HG03469 (cell line): ENCODE measurements around the gene ATXN7.

ENCODE experiments used
- ATAC-seq: cut with Tn5 transposase; IDR thresholded peaks from one replicate; pipeline ENCODE4 v1.9.1; 2021; ENCODE audit warnings: mild to moderate bottlenecking, moderate library complexity, moderate number of reproducible peaks; ENCODE audit not compliant: unreplicated experiment

The ATXN7 gene

GRCh38 chr3:64039981-64040733 lies 176.5 kb downstream of the ATXN7 start:
- ATAC-seq = no peak

GRCh38 chr3:64042952-64043351 lies 179.3 kb downstream of the ATXN7 start:
- no peak for ATAC-seq

GRCh38 chr3:64046592-64046991 lies 182.9 kb downstream of the ATXN7 start:
- no peak for ATAC-seq

- ATAC-seq = no peak
Measured at GRCh38 chr3:64046996-64047594, 183.4 kb downstream of the ATXN7 start.

- ATAC-seq = no peak
Measured at GRCh38 chr3:64047787-64048186, 184.1 kb downstream of the ATXN7 start.

- no peak for ATAC-seq
Measured at GRCh38 chr3:64048631-64049061, 185.0 kb downstream of the ATXN7 start.

- ATAC-seq = no peak
Measured at GRCh38 chr3:64049136-64049535, 185.5 kb downstream of the ATXN7 start.

GRCh38 chr3:64049832-64050231 lies 186.2 kb downstream of the ATXN7 start:
- no peak for ATAC-seq
